H1 (cell line): Measurements from ENCODE around the gene TAPT1.

Source experiments
- CEBPB ChIP-seq: IDR thresholded peaks from 2 replicates; pipeline ENCODE4 v1.6.1; 2012; ENCODE audit warnings: low read depth, low read length
- CHD1 ChIP-seq: IDR thresholded peaks from 2 replicates; pipeline ENCODE4 v1.6.1; 2012; ENCODE audit warnings: low read depth, low read length, improper control_type of control experiment
- CHD2 ChIP-seq: IDR thresholded peaks from 2 replicates; pipeline ENCODE4 v1.6.1; 2012; ENCODE audit warnings: low read length, improper control_type of control experiment
- HDAC6 ChIP-seq: IDR thresholded peaks from one replicate; pipeline ENCODE4 v1.7.1; 2012; ENCODE audit warnings: low read depth, mild to moderate bottlenecking, inconsistent platforms, low read length, moderate library complexity
- KDM1A ChIP-seq: fragments of 200-600, 300-600 bp; sonication (generic); IDR thresholded peaks from 2 replicates; pipeline ENCODE4 v1.7.1; 2016; ENCODE audit warnings: mild to moderate bottlenecking, low read length, borderline replicate concordance
- MAFK ChIP-seq: IDR thresholded peaks from 2 replicates; pipeline ENCODE4 v1.6.1; 2012; ENCODE audit warnings: low read depth, mild to moderate bottlenecking, improper control_type of control experiment, low read length
- POLR2A ChIP-seq, 2 experiments: IDR thresholded peaks; 1 replicate in 1 of 2; 2 replicates in 1 of 2; pipeline ENCODE4 v1.6.1; 2011; ENCODE audit warnings: low read depth in 2 of 2, low read length in 2 of 2, mild to moderate bottlenecking in 2 of 2; ENCODE audit errors: control extremely low read depth in 1 of 2
- SP1 ChIP-seq: IDR thresholded peaks from 2 replicates; pipeline ENCODE4 v1.6.1; 2011; ENCODE audit warnings: low read depth, low read length
- SRF ChIP-seq: IDR thresholded peaks from 2 replicates; pipeline ENCODE4 v1.6.1; 2011; ENCODE audit warnings: mild to moderate bottlenecking, low read depth, low read length, moderate library complexity
- TF ChIP-seq, protein P1 (sequence below), 3 experiments: IDR thresholded peaks; 1 replicate in 2 of 3; 2 replicates in 1 of 3; pipeline versions ENCODE4 v1.5.1 to v1.6.1; 2011; ENCODE audit warnings: low read length in 3 of 3, mild to moderate bottlenecking in 3 of 3, inconsistent platforms in 2 of 3, low read depth in 1 of 3, moderate library complexity in 1 of 3; ENCODE audit not compliant: insufficient read depth in 1 of 3; ENCODE audit errors: control extremely low read depth in 1 of 3

DNA sequence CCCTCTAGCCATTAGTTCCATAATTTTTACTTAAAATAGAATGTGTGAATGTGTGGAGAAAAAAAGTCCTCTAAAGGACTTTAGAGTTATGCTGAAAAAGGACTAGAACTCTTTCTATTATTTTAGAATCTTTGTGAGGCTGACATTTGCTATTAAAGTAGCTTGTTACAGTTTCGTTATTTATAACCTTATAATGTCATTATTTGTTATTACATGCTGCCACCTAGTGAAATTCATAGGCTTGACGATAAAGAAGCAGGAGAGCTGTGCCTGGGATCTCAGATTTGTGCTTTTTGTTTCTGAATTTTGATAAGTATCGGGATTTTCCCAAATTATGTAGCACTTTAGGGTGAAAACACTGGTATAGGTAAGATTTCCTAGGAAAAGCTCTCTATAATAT lies 38.5 kb upstream of the TAPT1 start:
- no peak for TF ChIP-seq KDM1A
- no peak for TF ChIP-seq CHD1
- TF ChIP-seq, protein P1, sequence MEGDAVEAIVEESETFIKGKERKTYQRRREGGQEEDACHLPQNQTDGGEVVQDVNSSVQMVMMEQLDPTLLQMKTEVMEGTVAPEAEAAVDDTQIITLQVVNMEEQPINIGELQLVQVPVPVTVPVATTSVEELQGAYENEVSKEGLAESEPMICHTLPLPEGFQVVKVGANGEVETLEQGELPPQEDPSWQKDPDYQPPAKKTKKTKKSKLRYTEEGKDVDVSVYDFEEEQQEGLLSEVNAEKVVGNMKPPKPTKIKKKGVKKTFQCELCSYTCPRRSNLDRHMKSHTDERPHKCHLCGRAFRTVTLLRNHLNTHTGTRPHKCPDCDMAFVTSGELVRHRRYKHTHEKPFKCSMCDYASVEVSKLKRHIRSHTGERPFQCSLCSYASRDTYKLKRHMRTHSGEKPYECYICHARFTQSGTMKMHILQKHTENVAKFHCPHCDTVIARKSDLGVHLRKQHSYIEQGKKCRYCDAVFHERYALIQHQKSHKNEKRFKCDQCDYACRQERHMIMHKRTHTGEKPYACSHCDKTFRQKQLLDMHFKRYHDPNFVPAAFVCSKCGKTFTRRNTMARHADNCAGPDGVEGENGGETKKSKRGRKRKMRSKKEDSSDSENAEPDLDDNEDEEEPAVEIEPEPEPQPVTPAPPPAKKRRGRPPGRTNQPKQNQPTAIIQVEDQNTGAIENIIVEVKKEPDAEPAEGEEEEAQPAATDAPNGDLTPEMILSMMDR (IDR thresholded peaks at IDR 0.05; ENCODE audit: control extremely low read depth in 1 of 3, insufficient read depth in 1 of 3, low read depth in 1 of 3, low read length in 3 of 3), result peak in 2 of 3 experiments; percentile 25 to 41; a peak in 2 of 4 replicates
- no peak for TF ChIP-seq CEBPB
- no peak for TF ChIP-seq CHD2
- no peak for TF ChIP-seq SRF
- TF ChIP-seq MAFK, result no peak
- no peak for TF ChIP-seq HDAC6
- TF ChIP-seq SP1, result no peak
- TF ChIP-seq POLR2A (IDR thresholded peaks at IDR 0.05; ENCODE audit: control extremely low read depth in 1 of 2, low read depth in 2 of 2, low read length in 2 of 2), result no peak
